Measurements from ENCODE around the gene ZNF688. TPM values are rescaled to one million over a fixed set of nuclear protein-coding genes. Genes with fewer than 3 reads are reported as not detected.
A peak's percentile ranks its signal among the peaks of the same experiment; 100 is the strongest.
"Not testable (repeated sequence)": the region's sequence is repeated elsewhere in the genome, so short reads cannot be mapped to it uniquely, and the experiment has no call there.

Gene ZNF688
- total RNA-seq, 1 donor from 2014 or later: 12.2 TPM

DNA sequence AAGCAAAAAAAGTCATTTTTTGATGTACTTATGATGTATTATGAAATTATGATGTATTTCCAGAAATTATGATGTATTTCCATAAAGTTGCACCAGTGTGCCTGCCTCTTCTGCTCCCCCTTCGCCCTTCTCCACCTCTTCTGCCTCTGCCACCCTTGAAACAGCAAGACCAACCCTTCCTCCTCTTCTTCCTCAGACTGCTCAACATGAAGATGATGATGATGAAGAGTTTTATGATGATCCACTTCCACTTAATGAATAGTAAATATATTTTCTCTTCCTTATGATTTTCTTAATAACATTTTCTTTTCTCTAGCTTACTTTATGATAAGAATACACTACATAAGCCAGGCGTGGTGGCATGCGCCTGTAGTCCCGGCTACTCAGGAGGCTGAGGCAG lies 21.4 kb upstream of the ZNF688 start:
- intact Hi-C loops (cut with DNase I): no loop called here
- DNase-seq (no peak), ATAC-seq (ENCODE audit: poor library complexity) (no peak)

DNA sequence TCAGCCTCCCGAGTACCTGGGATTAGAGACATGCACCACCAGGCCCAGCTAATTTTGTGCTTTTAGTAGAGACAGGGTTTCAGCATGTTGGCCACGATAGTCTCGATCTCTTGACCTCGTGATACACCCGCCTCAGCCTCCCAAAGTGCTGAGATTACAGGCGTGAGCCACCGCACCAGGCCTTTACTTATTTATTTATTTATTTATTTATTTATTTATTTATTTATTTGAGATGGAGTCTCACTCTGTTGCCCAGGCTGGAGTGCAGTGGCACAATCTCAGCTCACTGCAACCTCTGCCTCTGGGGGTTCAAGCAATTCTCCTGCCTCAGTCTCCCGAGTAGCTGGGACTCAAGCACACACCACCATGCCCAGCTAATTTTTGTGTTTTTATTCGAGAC lies 19.4 kb upstream of the ZNF688 start:
- not testable (repeated sequence) for ATAC-seq (ENCODE audit: poor library complexity)

DNA sequence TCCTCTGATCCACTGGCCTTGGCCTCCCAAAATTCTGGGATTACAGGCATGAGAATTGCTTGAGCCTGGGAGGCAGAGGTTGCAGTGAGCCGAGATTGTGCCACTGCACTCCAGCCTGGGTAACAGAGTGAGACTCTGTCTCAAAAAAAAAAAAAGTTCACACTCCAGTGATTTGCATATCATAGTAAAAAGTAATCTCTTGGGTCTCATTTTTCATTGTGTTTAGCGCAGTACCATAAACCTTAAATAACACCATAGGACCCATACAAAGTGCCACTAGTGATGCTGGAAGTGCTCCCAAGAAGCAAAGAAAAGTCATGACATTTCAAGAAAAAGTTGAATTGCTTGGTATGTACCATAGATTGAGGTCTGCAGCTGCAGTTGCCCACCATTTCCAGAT lies 18.1 kb upstream of the ZNF688 start:
- ATAC-seq (ENCODE audit: poor library complexity); DNase-seq; intact Hi-C loops (cut with DNase I): not testable (repeated sequence)

More for the DNA sequence above, 19.4 kb upstream of the ZNF688 start:
- DNase-seq; intact Hi-C loops (cut with DNase I): not testable (repeated sequence)

DNA sequence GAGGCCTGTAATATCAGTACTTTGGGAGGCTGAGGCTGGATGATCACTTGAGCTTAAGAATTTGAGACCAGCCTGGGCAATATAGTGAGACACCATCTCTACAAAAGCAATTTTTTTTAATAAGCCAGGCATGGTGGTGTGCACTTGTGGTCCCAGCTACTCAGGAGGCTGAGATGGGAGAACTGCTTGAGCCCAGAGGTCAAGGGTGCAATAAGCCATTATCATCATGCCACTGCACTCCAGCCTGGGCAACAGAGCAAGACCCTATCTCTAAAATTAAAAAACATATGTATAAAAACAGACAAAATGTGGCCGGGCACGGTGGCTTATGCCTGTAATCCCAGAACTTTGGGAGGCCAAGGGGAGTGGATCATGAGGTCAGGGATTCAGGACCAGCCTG lies 17.1 kb upstream of the ZNF688 start:
- DNase-seq: no peak
- ATAC-seq (ENCODE audit: poor library complexity): no peak
- intact Hi-C loops (cut with DNase I): no loop called here

DNA sequence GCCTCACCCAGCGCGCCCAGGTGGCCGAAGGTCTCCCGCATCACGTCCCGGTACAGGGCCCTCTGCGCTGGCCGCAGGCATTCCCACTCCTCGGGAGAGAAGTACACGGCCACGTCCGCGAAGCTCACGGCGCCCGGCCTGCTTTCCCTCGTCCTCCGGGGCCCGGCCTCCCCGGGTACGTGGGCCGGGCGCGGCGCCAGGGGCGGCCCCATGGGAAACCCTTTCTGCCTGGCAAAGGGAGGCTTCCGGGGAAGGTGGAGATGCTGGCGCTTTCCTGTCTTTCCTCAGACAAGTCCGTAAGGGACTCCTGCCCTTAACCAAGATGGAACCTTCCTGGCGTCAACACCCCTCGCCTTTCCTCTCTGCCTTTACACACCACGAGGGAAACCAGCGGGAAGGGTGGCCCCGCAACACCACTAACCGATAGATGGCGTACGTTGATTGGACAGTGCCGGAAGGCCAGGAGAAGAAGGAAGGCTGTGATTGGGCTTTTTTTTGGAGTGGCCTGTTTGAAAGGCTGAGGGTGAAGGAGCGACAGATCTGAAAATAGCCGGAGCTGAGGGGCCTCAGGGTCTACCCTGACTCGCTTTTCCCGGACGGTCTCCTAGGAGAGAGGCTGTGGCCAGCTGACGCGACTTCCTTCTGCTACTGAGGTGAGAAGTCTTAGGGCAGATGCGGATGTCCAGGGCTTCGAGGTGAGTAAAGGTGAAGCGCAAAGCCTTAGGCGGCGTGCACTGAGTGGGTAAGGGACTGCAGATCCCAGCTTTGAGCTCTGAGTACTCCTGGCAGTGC lies 14.1 kb upstream of the ZNF688 start, which contains the start of gene ZNF785:
Gene ZNF785 (minus strand): TSS at position 298 of the 792 bp plus-strand sequence. CDS start 86 bp downstream, at position 212.
- intact Hi-C loops (cut with DNase I): no loop called here
- ATAC-seq (ENCODE audit: poor library complexity) (peak; percentile 98), DNase-seq (peak; percentile 96)

DNA sequence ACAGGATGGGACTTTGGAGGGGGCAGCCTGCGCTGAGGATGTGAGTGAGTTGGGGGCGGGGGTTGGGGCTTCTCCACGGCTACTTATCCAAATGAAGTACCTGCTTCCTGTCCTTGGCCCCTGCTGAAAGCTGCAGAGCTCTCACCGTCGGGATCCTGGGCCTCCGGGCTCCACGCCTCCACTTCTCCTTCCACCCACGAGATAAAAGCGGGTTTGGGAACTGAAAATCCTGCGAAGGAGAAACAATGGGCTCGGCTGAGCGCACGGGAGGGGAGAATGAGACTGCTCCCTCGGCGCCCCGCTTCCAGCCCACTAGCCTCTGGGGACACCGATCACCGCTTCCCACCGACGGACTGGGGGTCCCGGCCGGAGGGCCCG lies 13.5 kb upstream of the ZNF688 start:
- DNase-seq (no peak), ATAC-seq (ENCODE audit: poor library complexity) (no peak)
- intact Hi-C loops (cut with DNase I): no loop called here

DNA sequence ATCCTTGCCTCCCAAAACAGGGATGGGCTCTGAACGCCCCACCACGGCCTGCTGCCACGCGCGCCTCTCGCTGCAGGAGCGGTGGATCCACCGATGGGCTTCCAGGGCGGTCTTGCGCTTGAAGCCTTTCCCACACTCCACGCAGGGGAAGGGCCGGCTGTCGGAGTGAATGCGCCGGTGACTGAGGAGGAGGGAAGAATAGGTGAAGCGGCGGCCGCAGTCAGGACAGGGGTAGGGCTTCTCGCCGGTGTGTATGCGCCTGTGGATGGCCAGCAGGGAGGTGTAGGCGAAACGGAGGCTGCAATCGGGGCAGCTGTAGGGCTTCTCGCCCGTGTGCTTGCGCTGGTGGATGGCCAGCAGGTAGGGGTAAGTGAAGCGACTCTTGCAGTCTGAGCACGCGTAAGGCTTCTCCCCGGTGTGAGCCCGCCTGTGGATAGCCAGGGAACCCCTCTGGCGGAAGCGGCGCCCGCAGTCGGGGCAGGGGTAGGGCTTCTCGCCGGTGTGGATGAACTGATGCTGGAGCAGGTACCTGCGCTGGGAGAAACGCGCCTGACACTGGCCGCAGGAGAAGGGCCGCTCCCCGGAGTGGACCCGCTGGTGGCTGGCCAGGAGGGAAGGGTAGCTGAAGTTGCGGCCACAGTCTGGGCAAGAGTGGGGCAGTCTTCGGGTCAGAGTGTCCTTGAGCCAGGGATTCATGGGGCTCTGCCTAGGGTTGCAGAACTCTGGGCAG lies 11.3 kb upstream of the ZNF688 start:
- no peak for ATAC-seq (ENCODE audit: poor library complexity)
- no peak for DNase-seq
- intact Hi-C loops (cut with DNase I): no loop called here

DNA sequence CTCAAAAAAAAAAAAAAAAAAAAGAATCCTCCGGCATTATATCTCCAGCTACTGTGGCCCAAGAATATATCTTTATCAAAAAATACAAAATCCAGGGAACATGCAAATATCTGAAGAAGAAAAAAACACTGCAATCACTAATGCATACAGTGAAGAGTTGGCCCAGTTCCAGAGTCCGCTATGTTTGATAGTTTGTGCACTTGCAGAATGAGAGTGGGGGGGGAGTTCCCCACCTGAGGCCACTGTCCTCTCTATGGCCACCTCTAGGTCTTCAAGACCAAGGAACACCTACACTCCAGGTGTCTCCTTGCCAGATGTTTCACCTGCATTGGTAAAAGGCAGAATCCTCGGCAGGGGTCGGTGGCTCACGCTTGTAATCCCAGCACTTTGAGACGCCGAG lies 9.9 kb upstream of the ZNF688 start:
- ATAC-seq (ENCODE audit: poor library complexity) (no peak), DNase-seq (no peak)
- intact Hi-C loops (cut with DNase I): no loop called here

DNA sequence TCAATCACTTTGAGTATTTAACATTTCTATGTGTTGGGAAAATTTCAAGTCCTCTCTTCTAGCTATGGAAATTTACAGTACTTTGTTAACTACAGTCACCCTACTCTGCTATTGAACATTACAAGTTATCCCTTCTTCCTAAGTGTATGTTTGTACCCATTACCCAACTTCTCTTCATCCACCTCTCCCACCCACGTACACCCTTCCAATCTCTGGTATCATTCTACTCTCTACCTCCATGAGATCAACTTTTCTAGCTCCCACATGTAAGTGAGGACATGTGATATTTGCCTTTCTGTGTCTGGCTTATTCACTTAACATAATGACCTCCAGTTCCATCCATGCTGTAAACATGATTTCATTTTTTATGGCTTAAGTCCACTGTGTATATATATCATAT lies 3.2 kb upstream of the ZNF688 start:
- DNase-seq: no peak
- ATAC-seq (ENCODE audit: poor library complexity): no peak
- intact Hi-C loops (cut with DNase I): loop anchor here (5.0 kb wide), 1 partner anchor 47 kb away; the partner anchor contains the start of gene ZNF768

DNA sequence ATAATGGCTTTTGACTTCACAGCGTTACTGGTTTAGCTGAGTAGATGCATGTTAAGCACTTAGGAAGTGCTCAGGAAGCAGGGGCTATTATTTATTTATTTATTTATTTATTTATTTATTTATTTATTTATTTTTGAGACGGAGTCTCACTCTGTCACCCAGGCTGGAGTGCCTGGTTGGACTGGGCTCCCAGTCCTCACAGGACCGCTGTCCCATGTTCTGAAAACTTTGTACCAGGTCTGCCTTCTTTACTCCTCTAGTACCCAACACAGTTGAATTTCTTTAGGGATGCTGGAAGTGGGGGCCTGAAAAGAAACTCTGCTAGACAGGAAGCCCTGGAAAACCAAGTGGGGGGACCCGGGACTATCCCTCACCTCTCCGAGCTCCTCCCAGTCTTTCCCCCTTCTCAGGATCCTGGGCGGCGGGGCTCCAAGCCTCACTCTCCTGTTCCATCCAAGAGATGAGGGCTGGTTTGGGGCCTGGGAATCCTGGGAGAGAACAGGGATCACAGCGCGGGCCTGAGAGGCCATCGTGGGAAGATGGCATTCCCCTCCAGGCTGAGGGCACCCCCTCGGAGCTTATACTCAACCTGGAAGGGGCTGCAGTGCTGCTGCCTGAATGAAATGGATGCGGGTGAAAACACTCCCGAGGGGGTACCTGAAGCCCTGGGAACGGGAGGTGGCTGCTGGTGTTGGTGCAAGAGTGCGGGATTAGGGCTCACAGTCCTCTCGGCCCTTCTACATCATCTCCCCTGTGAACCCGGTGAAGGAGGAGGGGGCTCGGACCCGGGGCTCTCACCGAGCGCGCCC lies 674 bp downstream of the ZNF688 start:
- peak; percentile 54 for DNase-seq
- intact Hi-C loops (cut with DNase I): loop anchor here (5.0 kb wide), 1 partner anchor 44 kb away; the partner anchor contains the start of gene ZNF768
- ATAC-seq (ENCODE audit: poor library complexity): peak; percentile 30

DNA sequence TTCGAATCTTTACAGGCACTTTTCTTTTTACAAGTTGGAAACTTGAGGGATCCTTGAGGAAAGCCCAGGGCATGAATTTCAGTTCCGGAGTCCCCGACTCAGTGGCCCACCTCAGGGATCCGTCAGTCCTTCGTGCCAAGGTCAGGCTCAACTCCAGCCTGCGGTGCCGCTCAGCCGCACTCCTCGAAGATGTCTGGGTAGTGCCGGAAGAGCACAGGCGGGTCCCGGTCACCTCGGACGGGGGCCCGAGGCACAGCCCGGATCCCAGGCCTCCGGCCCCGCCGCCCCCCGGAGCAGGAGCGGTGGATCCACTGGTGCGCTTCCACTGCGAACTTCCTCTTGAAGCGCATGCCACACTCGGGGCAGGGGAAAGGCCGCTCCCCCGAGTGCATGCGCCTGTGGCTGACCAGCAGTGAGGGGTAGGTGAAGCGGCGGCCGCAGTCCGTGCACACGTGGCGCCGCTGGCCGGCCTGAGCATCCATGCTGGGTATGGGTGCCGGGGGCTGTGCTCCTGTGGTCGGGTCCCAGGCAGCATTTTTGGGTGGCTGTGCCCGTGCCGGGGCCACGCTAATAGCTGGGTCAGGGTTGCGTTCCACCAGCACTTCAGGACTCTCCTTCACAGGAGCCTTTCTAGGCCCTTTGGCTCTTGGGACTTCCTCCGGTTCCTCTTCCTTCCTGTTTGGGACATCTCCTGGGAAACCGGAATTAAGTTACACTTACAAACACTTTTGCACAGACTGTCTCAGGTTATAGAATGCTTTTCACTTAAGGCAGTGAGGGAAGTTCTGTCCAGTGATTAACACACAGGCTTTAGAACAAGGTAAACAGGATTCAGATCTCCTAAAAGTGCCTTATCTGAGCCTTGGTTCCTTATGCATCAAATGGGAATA lies 1.5 kb downstream of the ZNF688 start:
- intact Hi-C loops (cut with DNase I): loop anchor here (5.0 kb wide), 1 partner anchor 43 kb away; the partner anchor contains the start of gene ZNF768
- ATAC-seq (ENCODE audit: poor library complexity): no peak
- DNase-seq: no peak

DNA sequence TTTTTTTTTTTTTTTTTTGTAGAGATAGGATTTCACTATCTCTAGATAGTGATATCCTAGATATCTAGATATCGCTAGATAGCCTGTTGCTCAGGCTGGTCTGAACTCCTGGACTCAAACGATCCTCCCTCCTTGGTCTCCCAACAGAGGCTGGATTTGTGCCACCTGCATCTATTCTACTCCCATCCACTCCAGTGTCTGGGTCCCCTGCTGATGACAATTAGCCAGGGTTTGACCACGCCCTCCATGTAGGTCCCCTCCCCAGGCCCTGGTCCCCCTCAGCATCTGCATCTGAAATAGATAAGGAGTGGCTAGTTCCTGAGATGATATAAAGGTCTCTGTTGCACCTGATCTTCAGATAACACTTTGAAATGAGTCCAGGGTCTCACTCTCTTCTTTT lies 2.2 kb downstream of the ZNF688 start:
- intact Hi-C loops (cut with DNase I): no loop called here
- ATAC-seq (ENCODE audit: poor library complexity) (no peak), DNase-seq (no peak)

DNA sequence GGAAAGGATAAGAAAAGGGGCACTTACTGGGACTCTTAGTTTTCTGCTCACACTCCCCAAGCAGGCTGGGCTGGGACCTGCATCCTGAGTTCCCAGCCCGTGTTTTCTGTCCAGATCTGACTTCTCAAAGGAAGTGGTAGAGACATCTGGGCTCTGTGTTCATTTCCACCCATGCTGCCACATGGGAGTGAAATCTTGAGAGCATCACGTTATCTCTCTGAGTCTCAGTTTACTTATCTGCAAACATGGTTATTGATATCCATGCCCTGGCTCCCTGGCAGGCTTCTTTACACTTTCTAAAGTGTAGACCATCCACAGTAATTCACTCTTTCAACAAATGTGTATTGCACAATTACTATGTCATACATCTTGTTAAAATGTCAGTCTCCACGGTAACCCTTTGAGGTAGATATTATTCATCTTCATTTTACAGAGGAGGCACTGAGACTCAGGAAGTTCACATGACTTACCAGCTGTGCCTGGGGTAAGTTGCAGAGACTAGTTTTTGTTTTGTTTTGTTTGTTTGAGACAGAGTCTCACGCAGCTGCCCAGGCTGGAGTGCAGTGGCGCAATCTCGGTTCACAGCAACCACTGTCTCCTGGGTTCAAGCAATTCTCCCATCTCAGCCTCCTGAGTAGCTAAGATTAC lies 3.4 kb downstream of the ZNF688 start:
- intact Hi-C loops (cut with DNase I): no loop called here
- no peak for ATAC-seq (ENCODE audit: poor library complexity)
- no peak for DNase-seq

DNA sequence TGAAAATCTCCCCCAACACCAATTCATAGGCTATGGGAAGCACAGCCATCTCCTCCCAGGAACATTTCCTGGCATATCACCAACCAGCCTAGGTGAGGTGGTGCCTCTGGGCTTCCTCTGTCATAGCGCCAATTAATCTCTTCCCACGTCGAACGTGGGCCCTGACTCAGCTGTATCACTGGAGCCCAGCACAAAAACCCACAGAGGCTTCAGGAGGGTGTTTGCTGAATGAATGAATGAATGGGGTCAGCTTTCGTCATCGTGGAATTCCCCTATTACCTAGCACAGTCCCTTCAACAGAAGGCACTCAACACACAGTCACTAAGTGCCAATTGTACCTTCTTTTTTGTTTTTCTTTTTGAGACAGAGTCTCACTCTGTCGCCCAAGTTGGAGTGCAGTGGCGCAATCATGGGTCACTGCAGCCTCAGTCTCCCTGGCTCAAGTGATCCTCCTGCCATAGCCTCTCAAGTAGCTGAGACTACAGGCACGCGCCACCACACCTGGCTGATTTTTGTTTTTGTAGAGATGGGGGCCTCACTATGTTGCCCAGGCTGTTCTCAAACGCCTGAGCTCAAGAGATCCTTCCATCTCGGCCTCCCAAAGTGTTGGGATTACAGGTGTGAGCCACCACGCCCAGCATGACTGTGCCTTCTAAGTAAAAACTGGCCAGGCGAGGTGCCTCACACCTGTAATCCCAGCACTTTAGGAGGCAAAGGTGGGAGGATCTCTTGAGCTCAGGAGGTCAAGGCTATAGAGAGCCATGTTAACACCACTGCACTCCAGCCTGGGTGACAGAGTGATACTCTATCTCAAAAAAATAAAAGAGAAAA lies 4.1 kb downstream of the ZNF688 start:
- intact Hi-C loops (cut with DNase I): no loop called here
- no peak for DNase-seq
- no peak for ATAC-seq (ENCODE audit: poor library complexity)

DNA sequence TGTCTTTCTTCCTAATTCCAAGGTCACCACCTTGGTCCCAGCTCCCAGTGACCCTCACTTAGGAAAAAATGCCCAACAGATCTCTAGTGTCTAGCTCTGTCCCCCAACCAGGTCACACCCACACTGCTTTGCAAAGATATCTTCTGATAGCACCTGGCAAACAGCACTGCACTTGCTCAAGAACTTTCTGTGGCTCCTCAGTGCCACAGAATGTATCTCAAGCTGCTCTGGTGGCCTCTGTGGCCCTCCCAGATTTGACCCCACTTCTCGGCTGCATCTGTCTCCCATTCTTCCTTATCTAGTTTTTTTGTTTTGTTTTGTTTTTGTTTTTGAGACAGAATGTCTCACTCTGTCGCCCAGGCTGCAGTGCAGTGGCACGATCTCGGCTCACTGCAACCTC lies 5.0 kb downstream of the ZNF688 start:
- DNase-seq (no peak), ATAC-seq (ENCODE audit: poor library complexity) (no peak)
- intact Hi-C loops (cut with DNase I): no loop called here

DNA sequence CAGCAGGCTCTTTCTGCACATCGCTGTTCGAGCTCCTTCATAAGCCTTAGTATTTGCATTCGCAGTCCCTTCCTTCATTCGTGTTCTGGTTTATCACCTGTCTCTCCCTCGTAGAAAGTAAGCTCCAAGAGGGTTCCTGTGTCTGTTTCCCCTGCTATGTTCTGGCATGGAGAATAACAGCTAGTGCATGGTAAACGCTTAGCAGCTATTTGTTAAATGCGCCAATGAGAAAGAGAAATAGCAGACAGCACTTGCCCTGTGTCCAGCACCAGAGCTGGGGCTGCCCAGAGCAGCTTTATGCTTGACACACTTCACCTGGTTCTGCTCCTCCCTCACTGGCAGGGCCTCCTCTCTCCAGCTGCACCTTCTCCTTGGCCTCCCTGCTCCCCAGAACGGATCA lies 5.5 kb downstream of the ZNF688 start:
- no peak for DNase-seq
- intact Hi-C loops (cut with DNase I): no loop called here
- no peak for ATAC-seq (ENCODE audit: poor library complexity)

DNA sequence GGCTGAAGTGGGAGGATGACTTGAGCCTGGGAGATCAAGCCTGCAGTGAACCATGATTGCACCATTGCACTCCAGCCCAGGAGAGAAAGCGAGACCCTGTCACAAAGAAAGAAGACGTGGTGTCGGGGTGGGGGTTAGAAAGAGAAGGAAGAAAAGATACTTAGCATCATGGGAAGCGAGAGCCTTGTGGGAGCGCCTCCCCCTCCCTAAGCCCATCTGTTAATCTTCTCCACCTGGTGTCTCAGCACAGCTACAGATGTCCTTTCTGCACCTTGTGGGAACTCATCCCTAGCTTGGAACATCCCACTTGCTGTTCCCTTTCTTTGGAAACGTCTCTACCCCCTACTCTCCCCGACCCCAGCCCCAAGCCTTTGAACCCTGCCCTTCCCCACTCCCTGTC lies 6.0 kb downstream of the ZNF688 start:
- DNase-seq: no peak
- ATAC-seq (ENCODE audit: poor library complexity): no peak
- intact Hi-C loops (cut with DNase I): no loop called here

Data from Right ventricle myocardium superior (tissue), 1 donor.